CD14-positive monocyte (primary cell): ENCODE results near the gene TRABD2A. TPM values are rescaled to one million over a fixed set of nuclear protein-coding genes. Genes with fewer than 3 reads are reported as not detected.

ENCODE experiments used
- DNase-seq, 3 donors: peaks; one replicate each; pipeline ENCODE4 v3.0.0-alpha.2; 2011 to 2022
- H2AFZ ChIP-seq: 2 replicates; pipeline ENCODE4 v1.6.0; 2012; ENCODE audit warnings: mild to moderate bottlenecking, low read depth, low read length, inconsistent platforms; ENCODE audit not compliant: insufficient read depth, poor library complexity, severe bottlenecking
- H3K27ac ChIP-seq, 2 donors: 1 replicate in 1 of 2; 2 replicates in 1 of 2; pipeline ENCODE4 v1.5.1; 2012 to 2013; ENCODE audit warnings: low read length in 2 of 2, control low read depth in 1 of 2, inconsistent platforms in 1 of 2, low read depth in 1 of 2, mild to moderate bottlenecking in 1 of 2
- H3K27me3 ChIP-seq, 2 donors: one replicate each; pipeline versions ENCODE4 v1.6.0 to v1.6.1; 2011 to 2013; ENCODE audit warnings: low read length in 2 of 2; ENCODE audit not compliant: control insufficient read depth in 2 of 2, insufficient read depth in 2 of 2
- H3K36me3 ChIP-seq, 2 donors: replicated peaks in 1 of 2; 1 replicate in 1 of 2; 2 replicates in 1 of 2; pipeline versions ENCODE4 v1.5.1 to v1.6.1; 2012 to 2013; ENCODE audit warnings: low read length in 2 of 2, control low read depth in 1 of 2, inconsistent platforms in 1 of 2, mild to moderate bottlenecking in 1 of 2; ENCODE audit not compliant: insufficient read depth in 2 of 2, control insufficient read depth in 1 of 2
- H3K4me1 ChIP-seq, 2 donors: 1 replicate in 1 of 2; 2 replicates in 1 of 2; pipeline versions ENCODE4 v1.5.1 to v1.6.1; 2012 to 2013; ENCODE audit warnings: low read length in 2 of 2, control low read depth in 1 of 2, inconsistent platforms in 1 of 2, mild to moderate bottlenecking in 1 of 2, moderate library complexity in 1 of 2; ENCODE audit not compliant: insufficient read depth in 2 of 2, control insufficient read depth in 1 of 2
- H3K4me2 ChIP-seq: replicated peaks from 2 replicates; pipeline ENCODE3; 2012; ENCODE audit warnings: low read length, moderate library complexity, mild to moderate bottlenecking; ENCODE audit not compliant: poor library complexity, severe bottlenecking; ENCODE audit errors: extremely low read depth
- H3K4me3 ChIP-seq, 3 experiments: fragments of 200-600 bp in 1 of 3; sonication (generic) in 1 of 3; replicated peaks in 1 of 3; 1 replicate in 2 of 3; 2 replicates in 1 of 3; pipeline ENCODE4 v1.5.1; 2011 to 2013; ENCODE audit warnings: low read length in 3 of 3, mild to moderate bottlenecking in 3 of 3, control low read depth in 2 of 3, low read depth in 2 of 3, inconsistent platforms in 1 of 3, moderate library complexity in 1 of 3
- H3K79me2 ChIP-seq: 2 replicates; pipeline ENCODE4 v1.6.0; 2012; ENCODE audit warnings: mild to moderate bottlenecking, control low read depth, inconsistent platforms, low read length, moderate library complexity; ENCODE audit not compliant: insufficient read depth
- H3K9ac ChIP-seq: 2 replicates; pipeline ENCODE4 v1.6.0; 2017; ENCODE audit warnings: low read length, mild to moderate bottlenecking; ENCODE audit not compliant: insufficient read depth, poor library complexity, severe bottlenecking
- H3K9me3 ChIP-seq, 2 donors: replicated peaks in 1 of 2; 1 replicate in 1 of 2; 2 replicates in 1 of 2; pipeline versions ENCODE4 v1.5.1 to v1.6.1; 2012 to 2013; ENCODE audit warnings: low read length in 2 of 2, control low read depth in 1 of 2; ENCODE audit not compliant: control insufficient read depth in 1 of 2, insufficient read depth in 1 of 2
- H4K20me1 ChIP-seq: 2 replicates; pipeline ENCODE4 v1.6.0; 2012; ENCODE audit warnings: mild to moderate bottlenecking, low read length, control low read depth, moderate library complexity; ENCODE audit not compliant: insufficient read depth
- H3K27ac Mint-ChIP-seq, 7 donors: one replicate each; pipeline ENCODE4 v1.8.0; 2020; ENCODE audit warnings: mild to moderate bottlenecking in 7 of 7, mixed read lengths in 7 of 7, moderate library complexity in 6 of 7, inconsistent platforms in 2 of 7
- H3K27me3 Mint-ChIP-seq, 3 donors: one replicate each; pipeline ENCODE4 v1.8.0; 2021 to 2022; ENCODE audit warnings: low read depth in 3 of 3, mild to moderate bottlenecking in 3 of 3, mixed read lengths in 3 of 3, moderate library complexity in 3 of 3, inconsistent platforms in 1 of 3
- H3K36me3 Mint-ChIP-seq, 2 donors: one replicate each; pipeline ENCODE4 v1.8.0; 2020; ENCODE audit warnings: mixed read lengths in 2 of 2, inconsistent platforms in 1 of 2, mild to moderate bottlenecking in 1 of 2
- H3K4me1 Mint-ChIP-seq: one replicate; pipeline ENCODE4 v1.8.0; 2020; ENCODE audit warnings: mild to moderate bottlenecking, mixed read lengths
- H3K4me3 Mint-ChIP-seq, 2 donors: one replicate each; pipeline ENCODE4 v1.8.0; 2020; ENCODE audit warnings: mild to moderate bottlenecking in 2 of 2, mixed read lengths in 2 of 2, moderate library complexity in 1 of 2
- H3K9me3 Mint-ChIP-seq, 7 donors: one replicate each; pipeline ENCODE4 v1.8.0; 2020 to 2022; ENCODE audit warnings: mixed read lengths in 7 of 7, mild to moderate bottlenecking in 6 of 7, moderate library complexity in 6 of 7, inconsistent platforms in 2 of 7
- whole genome bisulfite sequencing: methylation state at CpG from one replicate; pipeline ENCODE4 v1.1.5; 2013; ENCODE audit warnings: missing lambda C conversion rate; ENCODE audit not compliant: insufficient coverage; 5-methylcytosine and 5-hydroxymethylcytosine counted together
- intact Hi-C, 2 donors: fragments of 100-400 bp; cut with micrococcal nuclease; formaldehyde crosslinking; loops; one replicate each; pipeline versions ENCODE4 v1.15.0 to v1.15.1; 2023
- polyA plus RNA-seq, 3 donors: library from polyadenylated mRNA; depleted of rRNA in 1 of 3; unstranded in 2 of 3; stranded (reverse) in 1 of 3; fragments of 300-500 nt in 2 of 3; fragments of >200 nt in 1 of 3; fragmentation: Illumina TruSeq in 2 of 3; gene quantifications; 1 replicate in 2 of 3; 2 replicates in 1 of 3; pipeline ENCODE4 v1.2.3, GENCODE V29; 2012 to 2021
- TF ChIP-seq, protein P1 (sequence below): fragments of 200-600 bp; IDR thresholded peaks from one replicate; pipeline ENCODE4 v1.8.0; 2022; ENCODE audit warnings: antibody characterized with exemption, mild to moderate bottlenecking

The TRABD2A gene
- polyA plus RNA-seq, 3 donors, result 0.53 to 0.95 (median 0.79) TPM

DNA sequence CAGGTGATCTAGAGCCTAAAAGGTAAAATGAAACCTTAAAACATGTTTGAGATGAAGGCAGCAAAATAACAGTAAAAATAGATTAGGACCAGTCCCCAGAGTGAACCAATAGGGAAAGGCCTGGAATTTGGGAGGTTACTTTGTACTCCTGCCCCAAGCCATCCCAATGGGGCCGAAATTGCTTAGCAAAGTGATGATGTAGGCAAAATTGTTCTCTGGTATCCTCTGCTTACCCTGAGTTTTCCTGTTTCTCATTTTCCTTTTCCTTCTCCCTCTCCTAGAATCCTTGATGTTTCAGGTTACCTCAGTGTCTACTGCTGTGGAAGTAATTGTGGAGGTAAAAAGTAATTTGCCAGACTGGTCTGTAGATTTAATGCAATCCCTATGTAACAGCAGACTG is 92.9 kb downstream of the TRABD2A start:
- H3K27me3 Mint-ChIP-seq, result peaks cover 0 to 3% (median 0%) of the 10 kb centered on the region in 3 donors
- no peaks in the 10 kb centered on the region for H3K36me3 ChIP-seq
- peaks cover 0 to 2% of the 10 kb centered on the region in 2 donors for H3K9me3 ChIP-seq
- peaks cover 0 to 7% (median 0%) of the 10 kb centered on the region in 7 donors for H3K9me3 Mint-ChIP-seq
- H3K27ac ChIP-seq, result no peak overlapping the region
- no peaks in the 10 kb centered on the region for H3K36me3 Mint-ChIP-seq
- H3K9ac ChIP-seq, result no peak overlapping the region
- no peak overlapping the region for H3K4me3 ChIP-seq
- H3K4me1 Mint-ChIP-seq, result no peaks in the 10 kb centered on the region
- no peaks in the 10 kb centered on the region for H3K27me3 ChIP-seq
- no peak overlapping the region for H3K4me3 Mint-ChIP-seq
- no peaks in the 10 kb centered on the region for H3K4me1 ChIP-seq
- no peak overlapping the region for H3K4me2 ChIP-seq
- H2AFZ ChIP-seq, result no peak overlapping the region
- no peaks in the 10 kb centered on the region for H3K79me2 ChIP-seq
- no peak overlapping the region for H3K27ac Mint-ChIP-seq
- intact Hi-C loops, result no loop called here
- TF ChIP-seq, protein P1, sequence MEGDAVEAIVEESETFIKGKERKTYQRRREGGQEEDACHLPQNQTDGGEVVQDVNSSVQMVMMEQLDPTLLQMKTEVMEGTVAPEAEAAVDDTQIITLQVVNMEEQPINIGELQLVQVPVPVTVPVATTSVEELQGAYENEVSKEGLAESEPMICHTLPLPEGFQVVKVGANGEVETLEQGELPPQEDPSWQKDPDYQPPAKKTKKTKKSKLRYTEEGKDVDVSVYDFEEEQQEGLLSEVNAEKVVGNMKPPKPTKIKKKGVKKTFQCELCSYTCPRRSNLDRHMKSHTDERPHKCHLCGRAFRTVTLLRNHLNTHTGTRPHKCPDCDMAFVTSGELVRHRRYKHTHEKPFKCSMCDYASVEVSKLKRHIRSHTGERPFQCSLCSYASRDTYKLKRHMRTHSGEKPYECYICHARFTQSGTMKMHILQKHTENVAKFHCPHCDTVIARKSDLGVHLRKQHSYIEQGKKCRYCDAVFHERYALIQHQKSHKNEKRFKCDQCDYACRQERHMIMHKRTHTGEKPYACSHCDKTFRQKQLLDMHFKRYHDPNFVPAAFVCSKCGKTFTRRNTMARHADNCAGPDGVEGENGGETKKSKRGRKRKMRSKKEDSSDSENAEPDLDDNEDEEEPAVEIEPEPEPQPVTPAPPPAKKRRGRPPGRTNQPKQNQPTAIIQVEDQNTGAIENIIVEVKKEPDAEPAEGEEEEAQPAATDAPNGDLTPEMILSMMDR, result no peak
- H4K20me1 ChIP-seq, result no peaks in the 10 kb centered on the region
- no CpG with 5 or more reads among the region's 1 CpG for WGBS
- DNase-seq, result no peak

DNA sequence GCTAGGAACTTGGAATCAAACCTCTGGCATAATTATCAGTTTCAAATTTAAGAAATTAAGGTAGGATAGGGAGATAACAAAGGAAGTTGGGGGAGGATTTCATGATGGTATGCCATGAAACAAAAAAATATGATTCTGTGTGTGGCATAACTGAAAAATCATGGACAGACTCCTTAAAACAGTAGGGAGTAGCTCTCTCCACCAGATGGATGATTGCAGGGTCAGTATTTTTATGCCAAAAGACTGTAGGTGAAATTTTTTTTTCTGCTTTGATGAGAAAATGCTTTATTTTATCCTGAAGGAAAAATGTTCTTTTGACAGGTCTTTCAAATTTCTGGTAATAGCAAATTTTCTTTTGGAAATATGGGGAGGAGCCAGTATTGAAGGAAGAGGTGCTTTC is 94.3 kb downstream of the TRABD2A start:
- Histone ChIP-seq H3K9me3 (no peaks in the 10 kb centered on the region), H3K4me1 (no peaks in the 10 kb centered on the region), H4K20me1 (no peaks in the 10 kb centered on the region), H3K27me3 (no peaks in the 10 kb centered on the region), H3K4me2 (no peak overlapping the region), H3K27ac (no peak overlapping the region), H3K9ac (no peak overlapping the region), H3K79me2 (no peaks in the 10 kb centered on the region), H2AFZ (no peak overlapping the region), H3K4me3 (no peak overlapping the region), H3K36me3 (no peaks in the 10 kb centered on the region)
- H3K27ac Mint-ChIP-seq, result no peak overlapping the region
- TF ChIP-seq, protein P1, result no peak
- no peak for DNase-seq
- peaks cover 0 to 3% (median 0%) of the 10 kb centered on the region in 3 donors for H3K27me3 Mint-ChIP-seq
- H3K36me3 Mint-ChIP-seq, result no peaks in the 10 kb centered on the region
- H3K4me1 Mint-ChIP-seq, result no peaks in the 10 kb centered on the region
- intact Hi-C loops, result no loop called here
- no peak overlapping the region for H3K4me3 Mint-ChIP-seq
- H3K9me3 Mint-ChIP-seq, result peaks cover 0 to 5% (median 0%) of the 10 kb centered on the region in 7 donors
